Measurements from ENCODE around the gene AZIN2. TPM values are rescaled to one million over a fixed set of nuclear protein-coding genes. Genes with fewer than 3 reads are reported as not detected.

Gene AZIN2
- total and polyA plus RNA-seq, 2 of the 13 experiments (the other 11 are each of a cell fraction or from before 2014, with no cell fraction given) = 1.7 to 3.5 TPM

DNA sequence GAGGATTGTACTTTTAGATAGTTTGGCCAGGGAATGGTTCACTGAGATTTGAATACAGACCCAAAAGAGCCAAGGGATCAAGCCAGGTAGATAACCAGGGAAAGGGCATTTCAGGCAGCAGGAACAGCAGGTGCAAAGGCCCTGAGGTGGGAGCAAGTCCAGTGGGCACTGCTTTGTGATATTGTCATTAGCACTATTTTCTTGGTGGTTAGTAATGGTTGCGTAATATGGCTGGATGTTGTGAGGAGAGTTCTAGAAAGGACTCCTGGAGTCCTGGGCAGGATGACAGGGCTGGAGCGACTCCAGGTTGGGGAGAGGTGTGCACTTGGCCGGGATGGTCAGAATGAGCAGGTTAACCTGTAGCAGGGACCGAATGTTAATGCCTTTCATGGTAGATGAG lies 4.4 kb downstream of the AZIN2 start:
- no peaks in the 10 kb centered on the region for H3K36me3 ChIP-seq (replicated peaks in 1 of 2; ENCODE audit: control insufficient read depth in 1 of 2, insufficient read depth in 2 of 2, low read length in 2 of 2)
- no peak overlapping the region for H3K27ac ChIP-seq (ENCODE audit: extremely low read length, insufficient read depth, low read length)
- H3K4me1 ChIP-seq (ENCODE audit: insufficient read depth, low read length) = peaks cover 10% of the 10 kb centered on the region; the same call in 1 of the 2 replicates
- DNase-seq (ENCODE audit: low spot score) = no peak
- in situ Hi-C loops (cut with HindIII; ENCODE audit: extremely low pct_ligation_motif_present, low pct_unique_long_range_greater_than_20kb) = no loop called here
- intact Hi-C loops (cut with micrococcal nuclease; ENCODE audit: unreplicated experiment) = loop anchor here (10.0 kb wide), 1 partner anchor 151 kb away; no protein-coding TSS in a partner anchor
- no peak overlapping the region for H3K4me3 ChIP-seq (replicated peaks in 1 of 3; ENCODE audit: insufficient read depth in 1 of 3, low read depth in 2 of 3, low read length in 3 of 3)
- H2AFZ ChIP-seq (ENCODE audit: low read length) = no peak overlapping the region
- H4K20me1 ChIP-seq (ENCODE audit: insufficient read depth, low read length) = no peaks in the 10 kb centered on the region
- no peaks in the 10 kb centered on the region for H3K27me3 ChIP-seq (ENCODE audit: control insufficient read depth in 1 of 2, insufficient read depth in 2 of 2, low read length in 2 of 2)
- H3K9ac ChIP-seq (ENCODE audit: insufficient read depth, low read depth, low read length) = no peak overlapping the region
- no peak overlapping the region for H3K4me2 ChIP-seq (ENCODE audit: low read depth, low read length)
- WGBS (ENCODE audit: low lambda C conversion rate) = 72% methylated on average over 4 of the region's 4 CpGs
- ChIA-PET CTCF (ENCODE audit: low intra/inter-chr PET ratio, low total read pairs) (interaction anchor here (1.6 kb wide), 1 partner anchor 209 kb away, joined by 9 read pairs; no protein-coding TSS in a partner anchor), POLR2A (no interaction called here)
- no TSS peak for BruUV-seq (replicated peaks)
- no peaks in the 10 kb centered on the region for H3K79me2 ChIP-seq (ENCODE audit: insufficient read depth, low read length)
- FAIRE-seq = no peak
- ATAC-seq = no peak
- TF ChIP-seq CEBPG (CRISPR knock-in tag; IDR thresholded peaks at IDR 0.05) (peak; percentile 26; the same call in 1 of the 2 replicates), CEBPB (IDR thresholded peaks at IDR 0.05; ENCODE audit: borderline replicate concordance, low read depth, low read length) (peak; percentile 85), KAT7 (CRISPR knock-in tag; IDR thresholded peaks at IDR 0.05; ENCODE audit: borderline replicate concordance) (no peak)
- TF ChIP-seq, protein P1, sequence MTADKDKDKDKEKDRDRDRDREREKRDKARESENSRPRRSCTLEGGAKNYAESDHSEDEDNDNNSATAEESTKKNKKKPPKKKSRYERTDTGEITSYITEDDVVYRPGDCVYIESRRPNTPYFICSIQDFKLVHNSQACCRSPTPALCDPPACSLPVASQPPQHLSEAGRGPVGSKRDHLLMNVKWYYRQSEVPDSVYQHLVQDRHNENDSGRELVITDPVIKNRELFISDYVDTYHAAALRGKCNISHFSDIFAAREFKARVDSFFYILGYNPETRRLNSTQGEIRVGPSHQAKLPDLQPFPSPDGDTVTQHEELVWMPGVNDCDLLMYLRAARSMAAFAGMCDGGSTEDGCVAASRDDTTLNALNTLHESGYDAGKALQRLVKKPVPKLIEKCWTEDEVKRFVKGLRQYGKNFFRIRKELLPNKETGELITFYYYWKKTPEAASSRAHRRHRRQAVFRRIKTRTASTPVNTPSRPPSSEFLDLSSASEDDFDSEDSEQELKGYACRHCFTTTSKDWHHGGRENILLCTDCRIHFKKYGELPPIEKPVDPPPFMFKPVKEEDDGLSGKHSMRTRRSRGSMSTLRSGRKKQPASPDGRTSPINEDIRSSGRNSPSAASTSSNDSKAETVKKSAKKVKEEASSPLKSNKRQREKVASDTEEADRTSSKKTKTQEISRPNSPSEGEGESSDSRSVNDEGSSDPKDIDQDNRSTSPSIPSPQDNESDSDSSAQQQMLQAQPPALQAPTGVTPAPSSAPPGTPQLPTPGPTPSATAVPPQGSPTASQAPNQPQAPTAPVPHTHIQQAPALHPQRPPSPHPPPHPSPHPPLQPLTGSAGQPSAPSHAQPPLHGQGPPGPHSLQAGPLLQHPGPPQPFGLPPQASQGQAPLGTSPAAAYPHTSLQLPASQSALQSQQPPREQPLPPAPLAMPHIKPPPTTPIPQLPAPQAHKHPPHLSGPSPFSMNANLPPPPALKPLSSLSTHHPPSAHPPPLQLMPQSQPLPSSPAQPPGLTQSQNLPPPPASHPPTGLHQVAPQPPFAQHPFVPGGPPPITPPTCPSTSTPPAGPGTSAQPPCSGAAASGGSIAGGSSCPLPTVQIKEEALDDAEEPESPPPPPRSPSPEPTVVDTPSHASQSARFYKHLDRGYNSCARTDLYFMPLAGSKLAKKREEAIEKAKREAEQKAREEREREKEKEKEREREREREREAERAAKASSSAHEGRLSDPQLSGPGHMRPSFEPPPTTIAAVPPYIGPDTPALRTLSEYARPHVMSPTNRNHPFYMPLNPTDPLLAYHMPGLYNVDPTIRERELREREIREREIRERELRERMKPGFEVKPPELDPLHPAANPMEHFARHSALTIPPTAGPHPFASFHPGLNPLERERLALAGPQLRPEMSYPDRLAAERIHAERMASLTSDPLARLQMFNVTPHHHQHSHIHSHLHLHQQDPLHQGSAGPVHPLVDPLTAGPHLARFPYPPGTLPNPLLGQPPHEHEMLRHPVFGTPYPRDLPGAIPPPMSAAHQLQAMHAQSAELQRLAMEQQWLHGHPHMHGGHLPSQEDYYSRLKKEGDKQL (CRISPR knock-in tag; IDR thresholded peaks at IDR 0.05; ENCODE audit: low read depth) = no peak
- no peaks in the 10 kb centered on the region for H3K9me3 ChIP-seq (ENCODE audit: low read length)

Measured in HepG2 (cell line).